ENCODE measurements around the gene FAM181B. TPM values are rescaled to one million over a fixed set of nuclear protein-coding genes. Genes with fewer than 3 reads are reported as not detected.

Gene FAM181B
- total and polyA plus RNA-seq, 2 donors (not counting 1 experiment from before 2014, with no cell fraction given): not detected

DNA sequence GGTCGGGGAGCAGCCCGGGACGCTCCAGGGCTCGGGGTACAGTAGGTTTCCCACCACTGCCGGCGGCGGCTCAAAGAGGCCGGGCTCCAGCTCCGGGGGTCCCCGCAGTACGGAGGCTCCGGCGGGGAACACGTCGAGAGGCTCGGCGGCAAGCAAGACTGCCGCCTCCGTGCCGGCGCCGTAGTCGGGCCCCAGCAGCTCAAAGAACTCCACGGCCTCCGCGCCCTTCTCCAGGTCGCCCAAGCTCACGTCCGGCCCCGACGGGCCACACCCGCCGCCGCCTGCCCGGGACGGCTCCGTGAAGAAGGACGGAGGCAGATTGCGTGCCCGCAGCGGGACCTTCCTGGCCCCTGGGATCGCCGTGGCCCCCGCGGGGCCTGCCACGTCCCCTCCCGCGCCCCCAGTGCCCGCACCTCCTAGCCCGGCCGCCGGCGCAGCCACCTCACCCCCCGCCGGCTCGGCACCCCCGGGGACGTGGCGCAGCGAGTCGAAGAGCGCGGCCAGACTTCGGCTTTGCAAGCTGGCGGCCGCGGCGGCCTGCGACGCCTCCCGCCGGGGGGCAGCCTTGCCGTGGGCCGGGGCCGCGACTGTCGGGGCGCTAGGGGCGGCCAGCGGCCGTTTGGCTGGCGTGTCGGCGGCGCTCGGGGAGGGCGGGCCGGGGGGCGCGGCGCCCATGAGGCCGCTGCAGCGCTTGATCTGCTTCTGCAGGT lies 775 bp downstream of the FAM181B start:
- peak overlapping the region; percentile 62 for H2AFZ ChIP-seq (ENCODE audit: insufficient read depth, low read depth, low read length, poor library complexity, severe bottlenecking)
- Mint-ChIP-seq H3K27ac (no peak overlapping the region), H3K4me3 (peak overlapping the region; percentile 79), H3K27me3 (peaks cover 69% of the 10 kb centered on the region), H3K4me1 (peaks cover 16% of the 10 kb centered on the region), H3K9me3 (ENCODE audit: insufficient read depth) (no peaks in the 10 kb centered on the region)
- 4% methylated on average over 93 of the region's 93 CpGs for WGBS (ENCODE audit: insufficient coverage)
- peaks cover 10 to 25% of the 10 kb centered on the region in 2 donors for H3K4me1 ChIP-seq (ENCODE audit: control insufficient read depth in 2 of 2, insufficient read depth in 2 of 2, low read length in 2 of 2)
- peaks cover 1 to 56% (median 37%) of the 10 kb centered on the region in 4 experiments for H3K27me3 ChIP-seq (replicated peaks in 1 of 4; ENCODE audit: control extremely low read depth in 1 of 4, control insufficient read depth in 3 of 4, insufficient read depth in 4 of 4, low read length in 3 of 4)
- peak; percentile 31 for DNase-seq
- peak overlapping the region in 4 of 5 experiments; percentile 32 to 61 (median 51) for H3K4me3 ChIP-seq (ENCODE audit: control extremely low read depth in 1 of 5, extremely low read depth in 1 of 5, insufficient read depth in 1 of 5, low read depth in 2 of 5, low read length in 4 of 5)
- intact Hi-C loops (cut with micrococcal nuclease): no loop called here
- CTCF ChIA-PET: no interaction called here
- H3K4me2 ChIP-seq (replicated peaks; ENCODE audit: low read depth, low read length, poor library complexity, severe bottlenecking): peak overlapping the region; percentile 83
- POLR2A ChIA-PET: no interaction called here
- H4K20me1 ChIP-seq (ENCODE audit: control insufficient read depth, insufficient read depth, low read length, poor library complexity, severe bottlenecking): no peaks in the 10 kb centered on the region
- no peak overlapping the region for H3K27ac ChIP-seq (ENCODE audit: low read length in 2 of 2)
- H3K79me2 ChIP-seq (ENCODE audit: control insufficient read depth, insufficient read depth, low read length): no peaks in the 10 kb centered on the region
- TF ChIP-seq, protein P1, sequence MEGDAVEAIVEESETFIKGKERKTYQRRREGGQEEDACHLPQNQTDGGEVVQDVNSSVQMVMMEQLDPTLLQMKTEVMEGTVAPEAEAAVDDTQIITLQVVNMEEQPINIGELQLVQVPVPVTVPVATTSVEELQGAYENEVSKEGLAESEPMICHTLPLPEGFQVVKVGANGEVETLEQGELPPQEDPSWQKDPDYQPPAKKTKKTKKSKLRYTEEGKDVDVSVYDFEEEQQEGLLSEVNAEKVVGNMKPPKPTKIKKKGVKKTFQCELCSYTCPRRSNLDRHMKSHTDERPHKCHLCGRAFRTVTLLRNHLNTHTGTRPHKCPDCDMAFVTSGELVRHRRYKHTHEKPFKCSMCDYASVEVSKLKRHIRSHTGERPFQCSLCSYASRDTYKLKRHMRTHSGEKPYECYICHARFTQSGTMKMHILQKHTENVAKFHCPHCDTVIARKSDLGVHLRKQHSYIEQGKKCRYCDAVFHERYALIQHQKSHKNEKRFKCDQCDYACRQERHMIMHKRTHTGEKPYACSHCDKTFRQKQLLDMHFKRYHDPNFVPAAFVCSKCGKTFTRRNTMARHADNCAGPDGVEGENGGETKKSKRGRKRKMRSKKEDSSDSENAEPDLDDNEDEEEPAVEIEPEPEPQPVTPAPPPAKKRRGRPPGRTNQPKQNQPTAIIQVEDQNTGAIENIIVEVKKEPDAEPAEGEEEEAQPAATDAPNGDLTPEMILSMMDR (IDR thresholded peaks at IDR 0.05): no peak
- no peak for TF ChIP-seq EZH2 (IDR thresholded peaks at IDR 0.05; ENCODE audit: borderline replicate concordance, insufficient read depth, low read depth, low read length, poor library complexity, severe bottlenecking)
- peak overlapping the region; percentile 61 for H3K9ac ChIP-seq (ENCODE audit: low read length)
- H3K9me3 ChIP-seq (ENCODE audit: control extremely low read depth in 1 of 3, control insufficient read depth in 2 of 3, insufficient read depth in 1 of 3, low read length in 2 of 3): peaks cover 0 to 7% (median 2%) of the 10 kb centered on the region in 3 donors
- ATAC-seq (ENCODE audit: low read depth): peak; percentile 20
- H3K36me3 ChIP-seq (replicated peaks in 1 of 2; ENCODE audit: control extremely low read depth in 1 of 2, control insufficient read depth in 1 of 2, extremely low read depth in 1 of 2, insufficient read depth in 2 of 2, low read length in 1 of 2): no peaks in the 10 kb centered on the region

DNA sequence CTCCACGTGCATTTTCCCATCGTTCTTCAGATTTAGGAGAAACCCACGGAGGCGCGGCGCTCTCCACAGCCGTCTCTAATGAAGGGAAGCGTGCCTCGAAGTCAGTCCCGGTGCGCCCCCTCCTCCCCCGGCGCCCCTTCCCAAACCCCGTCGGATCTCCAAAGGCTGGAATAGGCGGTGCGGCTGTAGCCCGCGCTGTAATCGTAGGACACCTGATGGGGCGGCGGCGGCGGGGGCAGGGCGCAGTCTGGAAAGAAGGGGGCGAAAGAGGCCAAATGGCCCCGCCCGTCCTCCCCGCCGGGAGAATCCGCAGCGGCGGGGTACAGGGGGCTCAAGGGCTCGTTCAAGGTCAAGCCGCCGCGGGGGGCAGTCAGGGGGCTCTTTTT lies 1.3 kb downstream of the FAM181B start:
- POLR2A ChIA-PET: no interaction called here
- no peaks in the 10 kb centered on the region for H3K9me3 Mint-ChIP-seq (ENCODE audit: insufficient read depth)
- intact Hi-C loops (cut with micrococcal nuclease): no loop called here
- H3K27ac ChIP-seq (ENCODE audit: low read length in 2 of 2): no peak overlapping the region
- peak overlapping the region; percentile 62 for H2AFZ ChIP-seq (ENCODE audit: insufficient read depth, low read depth, low read length, poor library complexity, severe bottlenecking)
- ATAC-seq (ENCODE audit: low read depth) (no peak), DNase-seq (peak; percentile 4)
- H3K9me3 ChIP-seq (ENCODE audit: control extremely low read depth in 1 of 3, control insufficient read depth in 2 of 3, insufficient read depth in 1 of 3, low read length in 2 of 3): peaks cover 0 to 7% (median 2%) of the 10 kb centered on the region in 3 donors
- H4K20me1 ChIP-seq (ENCODE audit: control insufficient read depth, insufficient read depth, low read length, poor library complexity, severe bottlenecking): no peaks in the 10 kb centered on the region
- no peaks in the 10 kb centered on the region for H3K79me2 ChIP-seq (ENCODE audit: control insufficient read depth, insufficient read depth, low read length)
- CTCF ChIA-PET: no interaction called here
- H3K27me3 Mint-ChIP-seq: peaks cover 72% of the 10 kb centered on the region
- peaks cover 16% of the 10 kb centered on the region for H3K4me1 Mint-ChIP-seq
- H3K36me3 ChIP-seq (replicated peaks in 1 of 2; ENCODE audit: control extremely low read depth in 1 of 2, control insufficient read depth in 1 of 2, extremely low read depth in 1 of 2, insufficient read depth in 2 of 2, low read length in 1 of 2): no peaks in the 10 kb centered on the region
- peak overlapping the region; percentile 37 for H3K4me3 Mint-ChIP-seq
- H3K9ac ChIP-seq (ENCODE audit: low read length): peak overlapping the region; percentile 58
- TF ChIP-seq, protein P1 (IDR thresholded peaks at IDR 0.05): no peak
- no peak for TF ChIP-seq EZH2 (IDR thresholded peaks at IDR 0.05; ENCODE audit: borderline replicate concordance, insufficient read depth, low read depth, low read length, poor library complexity, severe bottlenecking)
- WGBS (ENCODE audit: insufficient coverage): 14% methylated on average over 31 of the region's 37 CpGs
- peaks cover 10 to 25% of the 10 kb centered on the region in 2 donors for H3K4me1 ChIP-seq (ENCODE audit: control insufficient read depth in 2 of 2, insufficient read depth in 2 of 2, low read length in 2 of 2)
- peak overlapping the region; percentile 83 for H3K4me2 ChIP-seq (replicated peaks; ENCODE audit: low read depth, low read length, poor library complexity, severe bottlenecking)
- H3K27me3 ChIP-seq (replicated peaks in 1 of 4; ENCODE audit: control extremely low read depth in 1 of 4, control insufficient read depth in 3 of 4, insufficient read depth in 4 of 4, low read length in 3 of 4): peaks cover 1 to 56% (median 37%) of the 10 kb centered on the region in 4 experiments
- H3K27ac Mint-ChIP-seq: no peak overlapping the region
- H3K4me3 ChIP-seq (ENCODE audit: control extremely low read depth in 1 of 5, extremely low read depth in 1 of 5, insufficient read depth in 1 of 5, low read depth in 2 of 5, low read length in 4 of 5): peak overlapping the region in 3 of 5 experiments; percentile 20 to 44 (median 40)

Measured in B cell (primary cell).